Activated naive CD4-positive, alpha-beta T cell treated with anti-CD3 and anti-CD28 coated beads, Interleukin-2, amount 10 ng/mL, durations not matched to agents 7 days and 5 days (primary cell): ENCODE results near the gene CENPA.
"Not testable (repeated sequence)": the region's sequence is repeated elsewhere in the genome, so short reads cannot be mapped to it uniquely, and the experiment has no call there.

Source experiments
- CTCF ChIA-PET: fragments of 350-600 bp; sonication (Branson Sonifier 250); formaldehyde crosslinking; loops from one replicate; lab custom pipeline; 2021; ENCODE audit warnings: antibody characterized with exemption; lab: Charles Lee
- DNase-seq: peaks from one replicate; pipeline ENCODE4 v3.0.0-alpha.2; 2020
- H3K27ac Mint-ChIP-seq: one replicate; pipeline ENCODE4 v1.8.0; 2021; ENCODE audit warnings: mild to moderate bottlenecking, moderate library complexity, mixed read lengths
- H3K27me3 Mint-ChIP-seq: one replicate; pipeline ENCODE4 v1.8.0; 2021; ENCODE audit warnings: mild to moderate bottlenecking, mixed read lengths
- H3K36me3 Mint-ChIP-seq: one replicate; pipeline ENCODE4 v1.8.0; 2021; ENCODE audit warnings: mixed read lengths
- H3K4me1 Mint-ChIP-seq: one replicate; pipeline ENCODE4 v1.8.0; 2021; ENCODE audit warnings: mixed read lengths
- H3K4me3 Mint-ChIP-seq: one replicate; pipeline ENCODE4 v1.8.0; 2021; ENCODE audit warnings: mild to moderate bottlenecking, moderate library complexity, mixed read lengths
- H3K9me3 Mint-ChIP-seq: one replicate; pipeline ENCODE4 v1.8.0; 2021; ENCODE audit warnings: mixed read lengths

Gene CENPA

GRCh38 chr2:26814072-26814765 lies 28.4 kb downstream of the CENPA start:
- H3K4me3 Mint-ChIP-seq, H3K36me3 Mint-ChIP-seq, H3K27ac Mint-ChIP-seq, H3K9me3 Mint-ChIP-seq, DNase-seq, CTCF ChIA-PET: not testable (repeated sequence)
- Mint-ChIP-seq H3K27me3 (peaks cover 20% of the 10 kb centered on the region), H3K4me1 (peaks cover 10% of the 10 kb centered on the region)

DNA sequence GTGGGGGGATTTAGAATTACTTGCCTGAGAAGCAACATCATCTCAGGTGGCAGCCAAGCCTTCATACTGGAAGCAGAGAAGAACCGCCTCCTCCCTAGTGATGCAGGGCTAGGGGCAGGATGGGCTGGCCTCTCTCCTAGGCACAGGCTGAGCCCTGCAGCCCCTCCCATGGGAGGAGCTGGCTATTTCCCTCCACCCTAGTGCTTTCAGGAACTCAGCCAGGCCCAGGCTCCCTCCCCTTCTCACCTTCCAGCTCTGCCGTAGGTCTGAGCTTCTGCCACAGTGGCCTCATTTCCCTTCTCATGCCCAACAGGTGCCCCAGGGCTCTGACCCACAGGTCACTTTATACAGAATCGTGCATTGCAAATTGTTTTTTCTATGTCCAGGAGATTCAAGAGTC lies 31.0 kb downstream of the CENPA start:
- no peak overlapping the region for H3K4me3 Mint-ChIP-seq
- H3K27me3 Mint-ChIP-seq: peaks cover 20% of the 10 kb centered on the region
- CTCF ChIA-PET: interaction anchor here (1.2 kb wide), 1 partner anchor 29 kb away, joined by 4 read pairs; no protein-coding TSS in a partner anchor
- H3K9me3 Mint-ChIP-seq: no peaks in the 10 kb centered on the region
- H3K4me1 Mint-ChIP-seq: no peaks in the 10 kb centered on the region
- peak; percentile 24 for DNase-seq
- H3K36me3 Mint-ChIP-seq: no peaks in the 10 kb centered on the region
- no peak overlapping the region for H3K27ac Mint-ChIP-seq

GRCh38 chr2:26818255-26818654 lies 32.4 kb downstream of the CENPA start:
- peaks cover 23% of the 10 kb centered on the region for H3K27me3 Mint-ChIP-seq
- H3K4me1 Mint-ChIP-seq: no peaks in the 10 kb centered on the region
- no peaks in the 10 kb centered on the region for H3K36me3 Mint-ChIP-seq
- no peak overlapping the region for H3K27ac Mint-ChIP-seq
- H3K9me3 Mint-ChIP-seq: no peaks in the 10 kb centered on the region
- no peak overlapping the region for H3K4me3 Mint-ChIP-seq
- CTCF ChIA-PET: interaction anchor here (1.0 kb wide), 1 partner anchor 42 kb away, joined by 3 read pairs; no protein-coding TSS in a partner anchor
- no peak for DNase-seq

DNA sequence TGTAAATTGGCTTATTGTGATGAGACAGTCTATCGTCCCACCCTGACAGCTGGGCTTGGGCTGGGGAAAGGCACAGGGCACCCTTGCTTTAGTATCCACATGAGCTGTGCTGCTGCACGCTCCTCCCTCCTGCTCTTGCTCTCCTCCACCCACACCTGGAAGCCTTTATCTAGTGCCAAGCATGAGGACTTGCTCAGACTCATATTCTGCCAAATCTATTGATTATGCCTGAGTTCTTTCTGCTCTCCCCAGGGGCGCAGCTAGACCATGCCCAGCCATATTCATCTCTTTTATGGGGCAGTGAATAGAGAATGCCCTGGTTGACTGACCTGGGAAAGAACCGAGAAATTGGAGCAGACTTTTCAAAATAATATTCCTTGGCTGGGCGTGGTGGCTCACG lies 33.1 kb downstream of the CENPA start:
- no peaks in the 10 kb centered on the region for H3K4me1 Mint-ChIP-seq
- H3K27ac Mint-ChIP-seq: no peak overlapping the region
- H3K9me3 Mint-ChIP-seq: no peaks in the 10 kb centered on the region
- no peak for DNase-seq
- H3K4me3 Mint-ChIP-seq: no peak overlapping the region
- peaks cover 29% of the 10 kb centered on the region for H3K27me3 Mint-ChIP-seq
- CTCF ChIA-PET: no interaction called here
- no peaks in the 10 kb centered on the region for H3K36me3 Mint-ChIP-seq

DNA sequence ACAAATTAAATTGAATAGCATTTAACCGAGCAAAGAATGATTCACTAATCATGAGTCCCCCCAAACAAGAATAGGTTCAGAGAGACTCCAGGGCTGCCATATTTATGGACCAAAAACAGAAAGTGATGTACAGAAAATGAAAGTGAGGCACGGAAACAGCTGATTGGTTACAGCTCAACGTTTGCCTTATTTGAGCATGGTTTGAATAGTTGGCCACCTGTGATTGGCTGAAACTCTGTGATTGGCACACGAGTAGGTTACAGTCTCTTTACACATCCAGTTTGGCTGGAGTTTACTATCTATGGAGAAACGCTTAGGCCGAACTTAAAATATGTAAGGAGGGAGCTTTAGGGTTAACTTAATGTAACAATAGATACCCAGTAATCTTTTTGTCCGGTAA lies 35.1 kb downstream of the CENPA start:
- CTCF ChIA-PET: no interaction called here
- no peak for DNase-seq
- no peak overlapping the region for H3K27ac Mint-ChIP-seq
- H3K4me1 Mint-ChIP-seq: no peaks in the 10 kb centered on the region
- peaks cover 24% of the 10 kb centered on the region for H3K27me3 Mint-ChIP-seq
- H3K4me3 Mint-ChIP-seq: no peak overlapping the region
- H3K9me3 Mint-ChIP-seq: no peaks in the 10 kb centered on the region
- H3K36me3 Mint-ChIP-seq: no peaks in the 10 kb centered on the region

DNA sequence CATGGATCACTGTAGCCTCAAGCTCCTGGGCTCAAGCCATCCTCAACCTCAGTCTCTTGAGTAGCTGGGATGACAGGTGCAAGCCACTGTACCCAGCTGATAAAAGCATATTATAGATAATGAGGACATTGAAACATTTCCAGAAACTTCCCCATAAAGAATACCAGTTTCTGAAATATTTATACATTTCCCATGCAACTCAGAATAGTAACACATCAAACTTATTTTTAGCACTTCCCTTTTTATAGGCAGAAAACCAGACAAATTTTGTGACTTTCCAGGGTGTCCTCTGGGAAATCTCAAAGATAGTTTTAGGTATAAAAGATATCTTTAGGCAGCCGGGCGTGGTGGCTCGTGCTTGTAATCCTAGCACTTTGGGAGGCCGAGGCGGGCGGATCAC lies 37.0 kb downstream of the CENPA start:
- no peak for DNase-seq
- H3K27ac Mint-ChIP-seq: no peak overlapping the region
- H3K36me3 Mint-ChIP-seq: no peaks in the 10 kb centered on the region
- no peak overlapping the region for H3K4me3 Mint-ChIP-seq
- no peaks in the 10 kb centered on the region for H3K9me3 Mint-ChIP-seq
- CTCF ChIA-PET: interaction anchor here (1.3 kb wide), 1 partner anchor 23 kb away, joined by 4 read pairs; no protein-coding TSS in a partner anchor
- H3K4me1 Mint-ChIP-seq: no peaks in the 10 kb centered on the region
- H3K27me3 Mint-ChIP-seq: peaks cover 22% of the 10 kb centered on the region

DNA sequence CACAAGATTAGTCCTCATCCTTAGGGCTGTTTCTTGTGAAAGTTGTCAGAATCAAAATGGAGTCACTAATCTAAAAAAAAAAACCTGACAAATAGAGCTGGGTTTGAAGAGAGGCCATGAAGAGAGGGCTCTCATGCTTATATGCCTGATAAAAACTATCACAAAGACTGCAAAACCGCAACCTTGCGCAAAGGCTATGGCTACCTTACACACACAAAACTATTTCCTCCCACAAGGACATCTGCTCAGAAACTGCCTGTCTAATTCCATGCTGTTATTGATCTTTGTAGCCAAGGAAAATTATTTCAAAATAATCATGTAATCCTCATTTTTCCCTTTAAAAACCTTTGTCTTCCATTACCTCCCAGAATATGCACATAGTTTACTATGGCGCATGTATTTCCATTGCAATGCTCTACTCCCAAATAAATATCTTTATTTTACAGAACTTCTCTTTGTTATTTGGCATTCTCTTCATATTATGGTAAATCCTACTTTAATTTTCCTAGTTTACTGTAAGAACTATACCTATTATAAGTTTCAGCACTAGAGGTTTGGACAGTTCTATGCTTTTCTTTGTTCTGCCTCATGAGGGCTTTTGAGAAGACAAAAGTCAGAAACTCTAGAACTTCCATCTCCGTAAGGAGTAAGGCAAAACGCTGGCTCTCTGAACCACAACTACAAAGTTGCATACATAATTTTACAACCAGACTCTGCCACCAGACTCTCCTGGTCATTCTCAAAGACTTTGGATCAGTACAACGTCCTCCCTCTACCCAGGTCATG lies 52.5 kb downstream of the CENPA start:
- CTCF ChIA-PET: no interaction called here
- H3K4me3 Mint-ChIP-seq: no peak overlapping the region
- H3K9me3 Mint-ChIP-seq: no peaks in the 10 kb centered on the region
- no peak for DNase-seq
- H3K27me3 Mint-ChIP-seq: peaks cover 42% of the 10 kb centered on the region
- no peaks in the 10 kb centered on the region for H3K36me3 Mint-ChIP-seq
- no peaks in the 10 kb centered on the region for H3K4me1 Mint-ChIP-seq
- no peak overlapping the region for H3K27ac Mint-ChIP-seq

DNA sequence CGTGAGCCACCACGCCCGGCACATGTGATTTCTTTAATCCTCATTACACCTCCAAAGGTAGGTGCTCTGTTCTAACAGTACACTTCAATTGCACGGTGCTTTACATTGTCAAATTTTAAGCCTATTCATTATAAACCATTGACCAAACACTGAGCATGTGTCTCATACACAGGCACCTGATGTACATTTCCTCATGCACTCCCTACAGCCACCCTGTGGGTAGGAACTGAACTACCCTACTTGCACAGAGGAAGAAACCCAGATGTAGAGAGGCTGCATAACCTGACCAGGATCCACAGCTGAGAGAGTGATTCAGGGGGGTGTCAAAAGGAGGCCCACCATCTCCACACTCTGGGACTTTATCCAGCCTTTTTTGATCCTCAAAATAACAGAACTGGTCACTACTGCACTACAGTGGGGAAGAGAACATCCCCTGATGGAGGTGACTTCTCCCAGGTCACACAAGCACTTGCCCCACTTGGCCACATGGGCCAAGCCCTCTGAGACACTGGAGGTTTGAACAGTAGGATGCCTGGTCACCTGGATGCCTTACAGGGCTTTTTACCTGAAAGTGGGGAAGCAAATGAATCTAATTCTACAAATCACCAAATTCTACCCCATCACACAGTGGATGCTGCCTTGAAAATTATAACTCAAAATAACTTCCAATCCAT lies 55.2 kb downstream of the CENPA start:
- H3K4me3 Mint-ChIP-seq: no peak overlapping the region
- CTCF ChIA-PET: interaction anchor here (1.3 kb wide), 2 partner anchors 102 to 176 kb away, joined by 4 to 6 read pairs; no protein-coding TSS in a partner anchor
- no peak for DNase-seq
- peaks cover 51% of the 10 kb centered on the region for H3K27me3 Mint-ChIP-seq
- no peaks in the 10 kb centered on the region for H3K36me3 Mint-ChIP-seq
- H3K4me1 Mint-ChIP-seq: no peaks in the 10 kb centered on the region
- no peak overlapping the region for H3K27ac Mint-ChIP-seq
- H3K9me3 Mint-ChIP-seq: no peaks in the 10 kb centered on the region

DNA sequence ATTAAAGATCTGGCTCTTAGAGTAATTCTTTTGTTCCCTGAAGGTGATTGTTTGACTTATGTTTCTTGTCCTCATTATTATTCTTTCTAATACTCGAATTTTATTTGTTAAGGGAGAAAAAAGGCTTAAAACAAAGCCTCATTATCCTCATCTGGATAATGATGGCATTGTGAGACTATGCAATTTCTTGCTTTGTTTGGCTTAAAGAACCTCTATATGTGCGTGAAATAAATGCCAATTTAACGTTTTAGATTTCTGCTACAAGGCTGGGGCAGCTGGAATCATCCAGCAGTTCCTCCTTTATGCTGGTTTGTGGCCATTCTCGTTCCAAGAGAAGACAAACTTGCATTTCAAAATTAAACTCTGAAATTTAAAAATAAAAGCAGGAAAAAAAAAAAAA lies 57.2 kb downstream of the CENPA start:
- DNase-seq: no peak
- CTCF ChIA-PET: interaction anchor here (1.1 kb wide), 1 partner anchor 79 kb away, joined by 3 read pairs; no protein-coding TSS in a partner anchor
- Mint-ChIP-seq H3K27me3 (peaks cover 64% of the 10 kb centered on the region), H3K4me1 (peaks cover 8% of the 10 kb centered on the region), H3K27ac (no peak overlapping the region), H3K36me3 (no peaks in the 10 kb centered on the region), H3K9me3 (no peaks in the 10 kb centered on the region), H3K4me3 (no peak overlapping the region)
